Measurements from ENCODE around the gene PMAIP1.
A peak's percentile ranks its signal among the peaks of the same experiment; 100 is the strongest.

Gene PMAIP1

GRCh38 chr18:59906203-59906602 is 6.4 kb downstream of the PMAIP1 start:
- Histone ChIP-seq H3K9ac (ENCODE audit: low read depth, low read length) (no peak overlapping the region), H3K9me3 (replicated peaks; ENCODE audit: low read length) (no peaks in the 10 kb centered on the region), H3K4me2 (ENCODE audit: low read length) (no peak overlapping the region), H3K27me3 (ENCODE audit: control insufficient read depth, insufficient read depth, low read length) (no peaks in the 10 kb centered on the region), H3K36me3 (ENCODE audit: insufficient read depth, low read length) (peaks cover 8% of the 10 kb centered on the region), H3K4me3 (ENCODE audit: low read length) (no peak overlapping the region), H3K4me1 (ENCODE audit: control insufficient read depth, insufficient read depth, low read length) (peaks cover 54% of the 10 kb centered on the region)

- H3K27me3 ChIP-seq (ENCODE audit: control insufficient read depth, insufficient read depth, low read length): no peaks in the 10 kb centered on the region
- H3K9ac ChIP-seq (ENCODE audit: low read depth, low read length): no peak overlapping the region
- H3K9me3 ChIP-seq (replicated peaks; ENCODE audit: low read length): no peaks in the 10 kb centered on the region
- peaks cover 8% of the 10 kb centered on the region for H3K36me3 ChIP-seq (ENCODE audit: insufficient read depth, low read length)
- no peak overlapping the region for H3K4me3 ChIP-seq (ENCODE audit: low read length)
- no peak overlapping the region for H3K4me2 ChIP-seq (ENCODE audit: low read length)
- H3K4me1 ChIP-seq (ENCODE audit: control insufficient read depth, insufficient read depth, low read length): peaks cover 50% of the 10 kb centered on the region
Observed at GRCh38 chr18:59907172-59907571, 7.4 kb downstream of the PMAIP1 start.

- Histone ChIP-seq H3K9ac (ENCODE audit: low read depth, low read length) (no peak overlapping the region), H3K4me2 (ENCODE audit: low read length) (no peak overlapping the region), H3K4me3 (ENCODE audit: low read length) (no peak overlapping the region), H3K36me3 (ENCODE audit: insufficient read depth, low read length) (peaks cover 8% of the 10 kb centered on the region), H3K27me3 (ENCODE audit: control insufficient read depth, insufficient read depth, low read length) (no peaks in the 10 kb centered on the region), H3K4me1 (ENCODE audit: control insufficient read depth, insufficient read depth, low read length) (peaks cover 45% of the 10 kb centered on the region), H3K9me3 (replicated peaks; ENCODE audit: low read length) (no peaks in the 10 kb centered on the region)
Observed at GRCh38 chr18:59907660-59908059, 7.9 kb downstream of the PMAIP1 start.

DNA sequence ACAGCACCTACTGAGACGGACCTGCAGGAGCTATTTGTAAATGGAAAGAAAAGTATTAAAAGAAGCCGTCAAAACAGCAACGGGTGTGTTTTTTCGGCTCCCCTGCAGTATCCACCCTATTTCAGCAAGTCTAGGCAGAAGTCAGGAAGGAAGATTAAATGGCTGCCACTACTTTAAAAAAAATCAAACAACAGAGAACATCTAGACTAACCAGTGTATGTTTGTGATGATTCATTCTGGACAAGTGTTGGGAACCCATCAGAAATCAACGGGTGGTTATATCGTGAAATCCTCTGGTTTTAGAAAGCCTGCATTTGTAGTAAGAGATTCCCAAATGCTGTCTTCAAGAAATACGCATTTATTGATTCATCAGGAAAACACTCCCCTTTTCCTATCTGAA is 9.0 kb downstream of the PMAIP1 start:
- Histone ChIP-seq H3K4me2 (ENCODE audit: low read length) (peak overlapping the region; percentile 29), H3K9me3 (replicated peaks; ENCODE audit: low read length) (no peaks in the 10 kb centered on the region), H3K9ac (ENCODE audit: low read depth, low read length) (no peak overlapping the region), H3K27me3 (ENCODE audit: control insufficient read depth, insufficient read depth, low read length) (no peaks in the 10 kb centered on the region), H3K36me3 (ENCODE audit: insufficient read depth, low read length) (no peaks in the 10 kb centered on the region), H3K4me1 (ENCODE audit: control insufficient read depth, insufficient read depth, low read length) (peaks cover 41% of the 10 kb centered on the region), H3K4me3 (ENCODE audit: low read length) (no peak overlapping the region)

DNA sequence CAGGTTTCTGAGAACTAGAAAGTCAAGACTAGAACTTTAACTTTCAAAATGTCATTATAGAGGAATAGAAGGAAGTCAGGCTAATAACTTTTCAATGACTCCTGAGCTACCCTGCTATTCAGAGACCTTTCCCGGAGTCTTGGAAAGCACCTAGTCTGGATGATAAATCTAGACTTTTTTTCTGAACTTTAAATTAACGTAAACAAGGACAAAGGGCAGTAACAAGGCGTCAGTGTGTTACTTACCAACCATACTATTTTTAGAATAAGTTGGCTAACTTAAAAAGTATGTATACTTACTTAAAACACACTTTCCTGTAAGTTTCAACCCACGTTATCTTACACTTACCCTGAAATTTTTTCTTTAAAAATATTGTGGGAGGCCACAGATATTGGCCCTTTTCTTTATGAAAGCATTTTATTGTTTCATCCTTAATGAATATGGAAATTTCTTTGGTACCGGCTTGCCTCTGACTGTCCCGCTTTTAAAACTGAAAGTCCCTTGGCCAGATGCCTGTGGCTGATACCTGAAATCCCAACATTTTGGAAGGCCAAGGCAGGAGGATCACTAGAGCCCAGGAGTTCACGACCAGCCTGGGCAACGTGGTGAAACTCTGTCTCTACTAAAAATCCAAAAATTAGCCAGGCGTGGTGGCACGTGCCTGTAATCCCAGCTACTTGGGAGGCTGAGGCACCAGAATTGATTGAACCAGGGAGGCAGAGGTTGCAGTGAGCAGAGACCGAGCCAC is 9.7 kb downstream of the PMAIP1 start:
- H3K9ac ChIP-seq (ENCODE audit: low read depth, low read length): no peak overlapping the region
- H3K4me2 ChIP-seq (ENCODE audit: low read length): no peak overlapping the region
- H3K4me1 ChIP-seq (ENCODE audit: control insufficient read depth, insufficient read depth, low read length): peaks cover 41% of the 10 kb centered on the region
- H3K9me3 ChIP-seq (replicated peaks; ENCODE audit: low read length): no peaks in the 10 kb centered on the region
- no peak overlapping the region for H3K4me3 ChIP-seq (ENCODE audit: low read length)
- H3K27me3 ChIP-seq (ENCODE audit: control insufficient read depth, insufficient read depth, low read length): no peaks in the 10 kb centered on the region
- no peaks in the 10 kb centered on the region for H3K36me3 ChIP-seq (ENCODE audit: insufficient read depth, low read length)

- no peaks in the 10 kb centered on the region for H3K27me3 ChIP-seq (ENCODE audit: control insufficient read depth, insufficient read depth, low read length)
- no peaks in the 10 kb centered on the region for H3K36me3 ChIP-seq (ENCODE audit: insufficient read depth, low read length)
- no peak overlapping the region for H3K9ac ChIP-seq (ENCODE audit: low read depth, low read length)
- H3K4me2 ChIP-seq (ENCODE audit: low read length): no peak overlapping the region
- H3K4me3 ChIP-seq (ENCODE audit: low read length): no peak overlapping the region
- peaks cover 32% of the 10 kb centered on the region for H3K4me1 ChIP-seq (ENCODE audit: control insufficient read depth, insufficient read depth, low read length)
- no peaks in the 10 kb centered on the region for H3K9me3 ChIP-seq (replicated peaks; ENCODE audit: low read length)
Observed at GRCh38 chr18:59910967-59911366, 11.2 kb downstream of the PMAIP1 start.

- Histone ChIP-seq H3K9me3 (replicated peaks; ENCODE audit: low read length) (no peaks in the 10 kb centered on the region), H3K4me1 (ENCODE audit: control insufficient read depth, insufficient read depth, low read length) (peaks cover 32% of the 10 kb centered on the region), H3K27me3 (ENCODE audit: control insufficient read depth, insufficient read depth, low read length) (no peaks in the 10 kb centered on the region), H3K4me3 (ENCODE audit: low read length) (no peak overlapping the region), H3K36me3 (ENCODE audit: insufficient read depth, low read length) (no peaks in the 10 kb centered on the region), H3K9ac (ENCODE audit: low read depth, low read length) (no peak overlapping the region), H3K4me2 (ENCODE audit: low read length) (no peak overlapping the region)
Observed at GRCh38 chr18:59911600-59911999, 11.8 kb downstream of the PMAIP1 start.

DNA sequence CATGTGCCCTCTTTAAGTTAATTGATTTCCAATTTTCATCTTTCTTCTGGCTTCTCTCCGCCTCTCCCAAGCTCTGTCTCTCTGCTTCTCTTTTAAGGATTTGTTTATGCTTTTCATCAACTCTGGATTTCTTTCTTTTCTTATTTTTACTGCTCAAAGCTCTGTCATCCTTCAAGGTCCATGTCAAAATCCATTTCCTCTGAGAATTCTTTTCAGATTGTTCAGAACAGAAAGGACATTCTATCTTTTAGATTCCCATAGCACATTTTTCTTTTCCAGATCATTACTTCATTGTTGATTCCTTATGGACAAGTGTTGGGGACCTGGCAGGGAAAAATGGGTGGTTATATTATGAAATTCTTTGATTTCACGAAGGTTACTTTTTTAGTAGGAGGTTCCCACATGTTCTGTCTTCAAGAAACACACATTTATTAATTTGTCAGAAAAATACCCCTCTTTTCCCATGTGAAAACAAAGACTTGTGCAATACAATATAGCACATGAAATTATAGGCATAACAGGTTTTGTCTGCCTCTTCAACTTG is 12.3 kb downstream of the PMAIP1 start:
- no peaks in the 10 kb centered on the region for H3K27me3 ChIP-seq (ENCODE audit: control insufficient read depth, insufficient read depth, low read length)
- no peak overlapping the region for H3K4me2 ChIP-seq (ENCODE audit: low read length)
- no peaks in the 10 kb centered on the region for H3K36me3 ChIP-seq (ENCODE audit: insufficient read depth, low read length)
- H3K9ac ChIP-seq (ENCODE audit: low read depth, low read length): no peak overlapping the region
- H3K9me3 ChIP-seq (replicated peaks; ENCODE audit: low read length): no peaks in the 10 kb centered on the region
- no peak overlapping the region for H3K4me3 ChIP-seq (ENCODE audit: low read length)
- H3K4me1 ChIP-seq (ENCODE audit: control insufficient read depth, insufficient read depth, low read length): peaks cover 34% of the 10 kb centered on the region

DNA sequence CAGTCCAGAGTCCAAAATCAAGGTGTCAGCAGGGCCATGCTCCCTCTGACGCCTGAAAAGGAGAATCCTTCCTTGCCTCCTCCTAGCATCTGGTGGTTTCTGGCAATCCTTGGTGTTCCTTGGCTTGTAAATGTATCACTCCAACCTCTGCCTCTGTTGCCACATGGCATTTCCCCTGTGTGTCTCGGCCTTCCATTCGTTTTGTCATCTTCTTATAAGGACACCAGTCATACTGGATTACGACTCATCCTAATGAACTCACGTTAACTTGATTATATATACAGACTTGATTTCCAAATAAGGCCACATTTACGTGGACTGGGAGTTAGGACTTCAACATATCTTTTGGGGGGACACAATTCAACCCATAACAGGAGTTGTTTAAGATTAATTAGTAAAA is 15.8 kb downstream of the PMAIP1 start:
- Histone ChIP-seq H3K9ac (ENCODE audit: low read depth, low read length) (no peak overlapping the region), H3K4me2 (ENCODE audit: low read length) (no peak overlapping the region), H3K9me3 (replicated peaks; ENCODE audit: low read length) (no peaks in the 10 kb centered on the region), H3K27me3 (ENCODE audit: control insufficient read depth, insufficient read depth, low read length) (no peaks in the 10 kb centered on the region), H3K4me1 (ENCODE audit: control insufficient read depth, insufficient read depth, low read length) (peaks cover 31% of the 10 kb centered on the region), H3K4me3 (ENCODE audit: low read length) (no peak overlapping the region), H3K36me3 (ENCODE audit: insufficient read depth, low read length) (no peaks in the 10 kb centered on the region)

- Histone ChIP-seq H3K9me3 (replicated peaks; ENCODE audit: low read length) (no peaks in the 10 kb centered on the region), H3K4me3 (ENCODE audit: low read length) (no peak overlapping the region), H3K27me3 (ENCODE audit: control insufficient read depth, insufficient read depth, low read length) (no peaks in the 10 kb centered on the region), H3K4me2 (ENCODE audit: low read length) (no peak overlapping the region), H3K4me1 (ENCODE audit: control insufficient read depth, insufficient read depth, low read length) (peaks cover 23% of the 10 kb centered on the region), H3K9ac (ENCODE audit: low read depth, low read length) (no peak overlapping the region), H3K36me3 (ENCODE audit: insufficient read depth, low read length) (no peaks in the 10 kb centered on the region)
Observed at GRCh38 chr18:59916746-59917145, 16.9 kb downstream of the PMAIP1 start.

DNA sequence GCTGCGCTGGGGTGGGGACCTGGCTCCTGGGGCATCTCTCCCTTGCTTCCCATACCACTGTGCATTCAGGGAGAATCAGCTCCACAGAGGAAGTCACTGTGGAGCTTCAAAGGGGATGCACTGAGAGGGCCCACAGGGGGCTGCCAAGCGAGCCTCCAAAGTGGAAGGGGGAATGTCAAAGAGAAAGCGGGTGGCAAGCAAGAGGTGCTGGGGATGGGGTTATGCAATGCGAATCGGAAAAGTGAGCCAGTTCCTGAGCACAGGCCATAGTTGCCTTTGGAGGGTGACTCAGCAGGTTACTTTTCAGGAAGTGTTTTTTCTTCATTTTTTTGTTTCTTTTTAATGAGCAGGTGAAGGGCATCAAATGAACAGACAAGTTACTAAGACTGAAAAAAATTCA is 17.6 kb downstream of the PMAIP1 start:
- peaks cover 23% of the 10 kb centered on the region for H3K4me1 ChIP-seq (ENCODE audit: control insufficient read depth, insufficient read depth, low read length)

GRCh38 chr18:59918320-59918755 is 18.5 kb downstream of the PMAIP1 start:
- Histone ChIP-seq H3K4me3 (ENCODE audit: low read length) (peak overlapping the region; percentile 7), H3K9ac (ENCODE audit: low read depth, low read length) (no peak overlapping the region)

More for the DNA sequence above, 17.6 kb downstream of the PMAIP1 start:
- H3K36me3 ChIP-seq (ENCODE audit: insufficient read depth, low read length): no peaks in the 10 kb centered on the region
- H3K9ac ChIP-seq (ENCODE audit: low read depth, low read length): no peak overlapping the region
- H3K27me3 ChIP-seq (ENCODE audit: control insufficient read depth, insufficient read depth, low read length): no peaks in the 10 kb centered on the region
- H3K4me3 ChIP-seq (ENCODE audit: low read length): no peak overlapping the region
- no peak overlapping the region for H3K4me2 ChIP-seq (ENCODE audit: low read length)
- no peaks in the 10 kb centered on the region for H3K9me3 ChIP-seq (replicated peaks; ENCODE audit: low read length)

More at GRCh38 chr18:59918320-59918755, 18.5 kb downstream of the PMAIP1 start:
- Histone ChIP-seq H3K4me2 (ENCODE audit: low read length) (peak overlapping the region; percentile 66), H3K4me1 (ENCODE audit: control insufficient read depth, insufficient read depth, low read length) (peaks cover 27% of the 10 kb centered on the region), H3K36me3 (ENCODE audit: insufficient read depth, low read length) (no peaks in the 10 kb centered on the region), H3K9me3 (replicated peaks; ENCODE audit: low read length) (no peaks in the 10 kb centered on the region), H3K27me3 (ENCODE audit: control insufficient read depth, insufficient read depth, low read length) (no peaks in the 10 kb centered on the region)

Measured in skeletal muscle satellite cell (primary cell).